Measurements from ENCODE around the gene ZSCAN30.

DNA sequence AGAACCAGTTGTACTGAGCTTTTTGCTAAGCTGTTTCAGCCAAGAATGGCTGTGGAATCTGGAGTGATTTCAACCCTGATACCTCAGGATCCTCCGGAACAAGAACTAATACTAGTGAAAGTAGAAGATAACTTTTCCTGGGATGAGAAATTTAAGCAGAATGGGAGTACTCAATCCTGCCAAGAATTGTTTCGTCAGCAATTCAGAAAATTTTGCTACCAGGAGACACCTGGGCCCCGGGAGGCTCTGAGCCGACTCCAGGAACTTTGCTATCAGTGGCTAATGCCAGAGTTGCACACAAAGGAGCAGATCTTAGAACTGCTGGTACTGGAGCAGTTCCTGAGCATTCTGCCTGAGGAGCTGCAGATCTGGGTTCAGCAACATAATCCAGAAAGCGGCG, 47.6 kb downstream of the ZSCAN30 start:
- no peak for TF ChIP-seq CTCF (IDR thresholded peaks at IDR 0.05)
- no peak for TF ChIP-seq EP300 (IDR thresholded peaks at IDR 0.05)
- no peak for TF ChIP-seq POLR2A (IDR thresholded peaks at IDR 0.05)
- TF ChIP-seq POLR2AphosphoS5 (IDR thresholded peaks at IDR 0.05), result no peak

Data from gastroesophageal sphincter (tissue), 3 donors.